ENCODE results near the gene DMD. TPM values are rescaled to one million over a fixed set of nuclear protein-coding genes. Genes with fewer than 3 reads are reported as not detected.

The DMD gene
- polyA plus RNA-seq, 3 donors = 0.23 TPM; not detected in 2

DNA sequence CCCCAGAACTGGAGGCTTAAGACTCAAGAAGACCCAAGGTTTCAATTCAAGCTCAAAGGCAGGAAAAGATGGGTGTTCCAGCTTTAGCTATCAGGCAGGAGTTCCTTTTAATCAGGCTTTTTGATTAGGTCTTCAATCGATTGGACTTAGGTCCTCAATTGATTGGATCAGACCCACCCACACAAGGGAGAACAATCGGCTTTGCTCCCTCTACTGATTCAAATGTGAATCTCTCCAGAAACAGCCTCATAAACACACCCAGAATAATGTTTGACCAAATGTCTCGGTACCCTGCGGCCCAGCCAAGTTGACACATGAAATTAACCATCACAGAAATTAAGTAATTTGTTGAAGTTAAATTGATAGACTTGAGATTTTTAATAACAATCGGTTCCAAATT, 1222.4 kb downstream of the DMD start:
- Mint-ChIP-seq H3K4me3 (no peak overlapping the region), H3K4me1 (no peaks in the 10 kb centered on the region), H3K36me3 (no peaks in the 10 kb centered on the region), H3K27me3 (ENCODE audit: low read depth in 3 of 3) (no peaks in the 10 kb centered on the region), H3K9me3 (peaks cover 0 to 6% (median 0%) of the 10 kb centered on the region in 7 donors), H3K27ac (no peak overlapping the region)
- WGBS (ENCODE audit: insufficient coverage) = no CpG with 5 or more reads among the region's 5 CpGs
- no peaks in the 10 kb centered on the region for H3K27me3 ChIP-seq (ENCODE audit: control insufficient read depth in 2 of 2, insufficient read depth in 2 of 2, low read length in 2 of 2)
- H3K36me3 ChIP-seq (replicated peaks in 1 of 2; ENCODE audit: control insufficient read depth in 1 of 2, insufficient read depth in 2 of 2, low read length in 2 of 2) = no peaks in the 10 kb centered on the region
- intact Hi-C loops (cut with micrococcal nuclease) = no loop called here
- no peak overlapping the region for H3K27ac ChIP-seq (ENCODE audit: low read depth in 1 of 2, low read length in 2 of 2)
- H2AFZ ChIP-seq (ENCODE audit: insufficient read depth, low read depth, low read length, poor library complexity, severe bottlenecking) = no peak overlapping the region
- H3K4me1 ChIP-seq (ENCODE audit: control insufficient read depth in 1 of 2, insufficient read depth in 2 of 2, low read length in 2 of 2) = no peaks in the 10 kb centered on the region
- peaks cover 0 to 4% of the 10 kb centered on the region in 2 donors for H3K9me3 ChIP-seq (replicated peaks in 1 of 2; ENCODE audit: control insufficient read depth in 1 of 2, insufficient read depth in 1 of 2, low read length in 2 of 2)
- H3K79me2 ChIP-seq (ENCODE audit: insufficient read depth, low read length) = no peaks in the 10 kb centered on the region
- no peaks in the 10 kb centered on the region for H4K20me1 ChIP-seq (ENCODE audit: insufficient read depth, low read length)
- TF ChIP-seq, protein P1, sequence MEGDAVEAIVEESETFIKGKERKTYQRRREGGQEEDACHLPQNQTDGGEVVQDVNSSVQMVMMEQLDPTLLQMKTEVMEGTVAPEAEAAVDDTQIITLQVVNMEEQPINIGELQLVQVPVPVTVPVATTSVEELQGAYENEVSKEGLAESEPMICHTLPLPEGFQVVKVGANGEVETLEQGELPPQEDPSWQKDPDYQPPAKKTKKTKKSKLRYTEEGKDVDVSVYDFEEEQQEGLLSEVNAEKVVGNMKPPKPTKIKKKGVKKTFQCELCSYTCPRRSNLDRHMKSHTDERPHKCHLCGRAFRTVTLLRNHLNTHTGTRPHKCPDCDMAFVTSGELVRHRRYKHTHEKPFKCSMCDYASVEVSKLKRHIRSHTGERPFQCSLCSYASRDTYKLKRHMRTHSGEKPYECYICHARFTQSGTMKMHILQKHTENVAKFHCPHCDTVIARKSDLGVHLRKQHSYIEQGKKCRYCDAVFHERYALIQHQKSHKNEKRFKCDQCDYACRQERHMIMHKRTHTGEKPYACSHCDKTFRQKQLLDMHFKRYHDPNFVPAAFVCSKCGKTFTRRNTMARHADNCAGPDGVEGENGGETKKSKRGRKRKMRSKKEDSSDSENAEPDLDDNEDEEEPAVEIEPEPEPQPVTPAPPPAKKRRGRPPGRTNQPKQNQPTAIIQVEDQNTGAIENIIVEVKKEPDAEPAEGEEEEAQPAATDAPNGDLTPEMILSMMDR (IDR thresholded peaks at IDR 0.05) = no peak
- no peak overlapping the region for H3K4me2 ChIP-seq (replicated peaks; ENCODE audit: extremely low read depth, low read length, poor library complexity, severe bottlenecking)
- no peak overlapping the region for H3K4me3 ChIP-seq (replicated peaks in 1 of 3; ENCODE audit: low read depth in 2 of 3, low read length in 3 of 3)
- H3K9ac ChIP-seq (ENCODE audit: insufficient read depth, low read length, poor library complexity, severe bottlenecking) = no peak overlapping the region
- no peak for DNase-seq

DNA sequence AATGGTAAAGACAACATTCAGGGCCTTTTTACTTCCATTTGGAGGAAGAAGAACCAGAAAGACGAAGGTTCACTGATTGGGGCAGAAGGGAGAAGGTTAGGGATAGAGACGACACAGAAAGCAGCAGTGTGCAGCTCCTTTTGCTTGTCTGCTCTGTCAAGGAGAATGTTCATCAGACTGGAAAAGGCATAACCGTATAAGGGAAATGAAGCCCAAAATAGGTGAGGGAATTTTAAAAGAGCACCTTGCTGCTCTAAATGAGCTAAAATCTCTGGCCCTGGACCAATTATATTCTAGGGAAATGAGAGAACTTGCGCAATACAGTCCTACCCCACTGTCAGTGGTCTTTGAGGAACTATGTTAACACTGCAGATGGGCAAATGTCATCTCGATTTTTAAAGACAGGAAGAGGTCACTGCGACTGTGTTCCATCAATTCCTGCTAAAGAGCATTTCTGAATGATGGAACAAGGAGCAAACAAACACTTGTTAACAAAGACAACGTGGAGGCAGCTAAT, 1229.7 kb downstream of the DMD start:
- intact Hi-C loops (cut with micrococcal nuclease) = no loop called here
- TF ChIP-seq, protein P1 (IDR thresholded peaks at IDR 0.05) = no peak
- Histone ChIP-seq H2AFZ (ENCODE audit: insufficient read depth, low read depth, low read length, poor library complexity, severe bottlenecking) (no peak overlapping the region), H3K4me3 (replicated peaks in 1 of 3; ENCODE audit: low read depth in 2 of 3, low read length in 3 of 3) (no peak overlapping the region), H3K27ac (ENCODE audit: low read depth in 1 of 2, low read length in 2 of 2) (no peak overlapping the region), H3K9me3 (replicated peaks in 1 of 2; ENCODE audit: control insufficient read depth in 1 of 2, insufficient read depth in 1 of 2, low read length in 2 of 2) (no peaks in the 10 kb centered on the region), H3K36me3 (replicated peaks in 1 of 2; ENCODE audit: control insufficient read depth in 1 of 2, insufficient read depth in 2 of 2, low read length in 2 of 2) (no peaks in the 10 kb centered on the region), H3K79me2 (ENCODE audit: insufficient read depth, low read length) (no peaks in the 10 kb centered on the region), H3K9ac (ENCODE audit: insufficient read depth, low read length, poor library complexity, severe bottlenecking) (no peak overlapping the region), H4K20me1 (ENCODE audit: insufficient read depth, low read length) (no peaks in the 10 kb centered on the region), H3K27me3 (ENCODE audit: control insufficient read depth in 2 of 2, insufficient read depth in 2 of 2, low read length in 2 of 2) (no peaks in the 10 kb centered on the region), H3K4me1 (ENCODE audit: control insufficient read depth in 1 of 2, insufficient read depth in 2 of 2, low read length in 2 of 2) (no peaks in the 10 kb centered on the region), H3K4me2 (replicated peaks; ENCODE audit: extremely low read depth, low read length, poor library complexity, severe bottlenecking) (no peak overlapping the region)
- no peaks in the 10 kb centered on the region for H3K36me3 Mint-ChIP-seq
- no peaks in the 10 kb centered on the region for H3K27me3 Mint-ChIP-seq (ENCODE audit: low read depth in 3 of 3)
- H3K27ac Mint-ChIP-seq = no peak overlapping the region
- no CpG with 5 or more reads among the region's 7 CpGs for WGBS (ENCODE audit: insufficient coverage)
- no peak for DNase-seq
- peaks cover 0 to 3% (median 0%) of the 10 kb centered on the region in 7 donors for H3K9me3 Mint-ChIP-seq
- H3K4me3 Mint-ChIP-seq = no peak overlapping the region
- no peaks in the 10 kb centered on the region for H3K4me1 Mint-ChIP-seq

Measured in CD14-positive monocyte (primary cell).